ENCODE results near the gene RNF126. TPM values are rescaled to one million over a fixed set of nuclear protein-coding genes. Genes with fewer than 3 reads are reported as not detected.
A peak's percentile ranks its signal among the peaks of the same experiment; 100 is the strongest.
"Not testable (repeated sequence)": the region's sequence is repeated elsewhere in the genome, so short reads cannot be mapped to it uniquely, and the experiment has no call there.

RNF126 gene
- total RNA-seq, 2 experiments from 2014 or later: 71.5 to 80.3 TPM

DNA sequence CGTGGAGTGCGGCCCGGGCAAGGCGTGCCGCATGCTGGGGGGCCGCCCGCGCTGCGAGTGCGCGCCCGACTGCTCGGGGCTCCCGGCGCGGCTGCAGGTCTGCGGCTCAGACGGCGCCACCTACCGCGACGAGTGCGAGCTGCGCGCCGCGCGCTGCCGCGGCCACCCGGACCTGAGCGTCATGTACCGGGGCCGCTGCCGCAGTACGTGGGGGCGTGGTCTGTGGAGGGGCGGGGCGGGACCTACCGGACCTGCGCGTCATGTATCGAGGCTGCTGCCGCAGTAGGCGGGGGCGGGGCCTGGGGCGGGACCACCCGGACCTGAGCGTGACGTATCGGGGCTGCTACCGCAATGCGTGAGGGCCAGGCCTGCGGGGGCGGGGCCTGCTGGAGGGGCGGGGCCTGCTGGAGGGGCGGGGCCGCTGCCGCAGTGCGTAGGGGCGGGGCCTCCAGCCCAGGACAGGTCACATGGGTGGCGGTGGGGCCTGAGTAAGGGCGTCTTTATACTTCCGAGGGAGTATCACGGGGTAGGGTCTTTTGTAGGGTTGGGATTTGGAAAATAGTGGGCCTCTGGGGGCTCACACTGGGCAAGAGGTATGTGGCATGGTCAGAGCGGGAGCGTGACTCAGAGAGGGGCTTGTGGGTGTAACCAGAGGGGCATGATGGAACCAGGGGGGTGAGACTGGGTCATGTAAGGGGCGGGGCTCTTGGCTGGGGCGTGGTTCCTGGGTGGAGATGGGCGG lies 17.4 kb upstream of the RNF126 start:
- Mint-ChIP-seq H3K4me1 (peaks cover 7% of the 10 kb centered on the region), H3K27ac (peak overlapping the region; percentile 100), H3K4me3 (peak overlapping the region; percentile 83), H3K27me3 (peaks cover 7% of the 10 kb centered on the region), H3K9me3 (no peaks in the 10 kb centered on the region), H3K36me3 (ENCODE audit: low read depth) (no peaks in the 10 kb centered on the region)
- POLR2A ChIA-PET: no interaction called here
- peak; percentile 99 for DNase-seq
- CTCF ChIA-PET: interaction anchor here (0.6 to 1.7 kb wide), 4 partner anchors 14 to 54 kb away, joined by 3 to 6 read pairs (median 3); no protein-coding TSS in a partner anchor

- peak; percentile 30 for DNase-seq
- peak overlapping the region; percentile 83 for H3K4me3 Mint-ChIP-seq
- H3K27ac Mint-ChIP-seq: peak overlapping the region; percentile 66
- ChIA-PET CTCF (interaction anchor here (1.0 to 1.9 kb wide), 4 partner anchors 10 to 169 kb away, joined by 3 to 7 read pairs (median 4); partner anchors contain the start of gene RNF126), POLR2A (interaction anchor here (0.7 kb wide), 1 partner anchor 14 kb away, joined by 3 read pairs; no protein-coding TSS in a partner anchor)
- H3K27me3 Mint-ChIP-seq: peaks cover 12% of the 10 kb centered on the region
- H3K4me1 Mint-ChIP-seq: peaks cover 7% of the 10 kb centered on the region
- no peaks in the 10 kb centered on the region for H3K9me3 Mint-ChIP-seq
- H3K36me3 Mint-ChIP-seq (ENCODE audit: low read depth): no peaks in the 10 kb centered on the region
These were observed 16.6 kb upstream of the RNF126 start for GRCh38 chr19:679418-680286.

DNA sequence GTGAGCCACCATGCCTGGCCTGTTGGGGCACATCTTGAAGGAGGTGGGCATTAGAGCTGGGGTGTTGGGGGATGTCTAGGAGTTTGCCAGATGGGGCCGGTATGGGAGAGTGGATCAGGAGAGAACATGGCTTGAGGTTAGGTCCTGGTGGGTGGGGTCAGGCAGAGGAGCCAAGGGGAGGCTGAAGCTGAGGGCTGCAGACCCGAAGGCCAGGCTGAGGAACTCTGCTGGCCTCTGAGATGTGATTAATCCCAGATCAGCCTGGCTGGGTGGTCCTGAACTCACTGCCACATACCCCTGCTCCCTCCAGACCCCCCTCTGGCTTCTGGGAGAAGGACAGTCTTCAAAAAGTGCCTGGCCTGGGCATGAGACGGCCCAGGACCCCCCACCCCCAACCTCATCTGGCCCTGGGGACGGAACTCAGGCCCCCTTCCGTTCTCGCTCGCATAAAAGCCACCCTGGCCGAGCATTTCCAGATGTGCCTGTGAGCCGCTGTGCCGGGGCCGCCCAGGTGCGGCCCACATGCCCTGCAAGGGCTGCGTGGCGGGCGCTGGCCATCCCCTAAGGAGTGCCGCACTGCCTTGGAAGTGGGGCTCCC lies 15.9 kb upstream of the RNF126 start:
- ChIA-PET CTCF (interaction anchor here (1.0 to 1.9 kb wide), 3 partner anchors 9 to 168 kb away, joined by 3 to 7 read pairs (median 6); partner anchors contain the start of gene RNF126), POLR2A (interaction anchor here (0.7 kb wide), 1 partner anchor 13 kb away, joined by 3 read pairs; no protein-coding TSS in a partner anchor)
- Mint-ChIP-seq H3K27ac (peak overlapping the region; percentile 63), H3K4me3 (peak overlapping the region; percentile 68), H3K36me3 (ENCODE audit: low read depth) (no peaks in the 10 kb centered on the region), H3K27me3 (peaks cover 12% of the 10 kb centered on the region), H3K9me3 (no peaks in the 10 kb centered on the region), H3K4me1 (peaks cover 7% of the 10 kb centered on the region)
- DNase-seq: no peak

GRCh38 chr19:677601-678436 lies 14.8 kb upstream of the RNF126 start:
- H3K27me3 Mint-ChIP-seq: peaks cover 12% of the 10 kb centered on the region
- no peaks in the 10 kb centered on the region for H3K9me3 Mint-ChIP-seq
- no peak for DNase-seq
- peaks cover 7% of the 10 kb centered on the region for H3K4me1 Mint-ChIP-seq
- H3K36me3 Mint-ChIP-seq (ENCODE audit: low read depth): no peaks in the 10 kb centered on the region
- ChIA-PET POLR2A (no interaction called here), CTCF (interaction anchor here (1.8 to 1.9 kb wide), 2 partner anchors 15 to 167 kb away, joined by 6 to 7 read pairs; partner anchors contain the start of gene RNF126)
- H3K27ac Mint-ChIP-seq: no peak overlapping the region
- H3K4me3 Mint-ChIP-seq: no peak overlapping the region

- H3K27me3 Mint-ChIP-seq: peaks cover 12% of the 10 kb centered on the region
- ChIA-PET CTCF (no interaction called here), POLR2A (no interaction called here)
- no peak for DNase-seq
- no peak overlapping the region for H3K27ac Mint-ChIP-seq
- no peak overlapping the region for H3K4me3 Mint-ChIP-seq
- H3K4me1 Mint-ChIP-seq: peaks cover 7% of the 10 kb centered on the region
- no peaks in the 10 kb centered on the region for H3K9me3 Mint-ChIP-seq
- no peaks in the 10 kb centered on the region for H3K36me3 Mint-ChIP-seq (ENCODE audit: low read depth)
These were observed 14.2 kb upstream of the RNF126 start for GRCh38 chr19:677201-677600.

DNA sequence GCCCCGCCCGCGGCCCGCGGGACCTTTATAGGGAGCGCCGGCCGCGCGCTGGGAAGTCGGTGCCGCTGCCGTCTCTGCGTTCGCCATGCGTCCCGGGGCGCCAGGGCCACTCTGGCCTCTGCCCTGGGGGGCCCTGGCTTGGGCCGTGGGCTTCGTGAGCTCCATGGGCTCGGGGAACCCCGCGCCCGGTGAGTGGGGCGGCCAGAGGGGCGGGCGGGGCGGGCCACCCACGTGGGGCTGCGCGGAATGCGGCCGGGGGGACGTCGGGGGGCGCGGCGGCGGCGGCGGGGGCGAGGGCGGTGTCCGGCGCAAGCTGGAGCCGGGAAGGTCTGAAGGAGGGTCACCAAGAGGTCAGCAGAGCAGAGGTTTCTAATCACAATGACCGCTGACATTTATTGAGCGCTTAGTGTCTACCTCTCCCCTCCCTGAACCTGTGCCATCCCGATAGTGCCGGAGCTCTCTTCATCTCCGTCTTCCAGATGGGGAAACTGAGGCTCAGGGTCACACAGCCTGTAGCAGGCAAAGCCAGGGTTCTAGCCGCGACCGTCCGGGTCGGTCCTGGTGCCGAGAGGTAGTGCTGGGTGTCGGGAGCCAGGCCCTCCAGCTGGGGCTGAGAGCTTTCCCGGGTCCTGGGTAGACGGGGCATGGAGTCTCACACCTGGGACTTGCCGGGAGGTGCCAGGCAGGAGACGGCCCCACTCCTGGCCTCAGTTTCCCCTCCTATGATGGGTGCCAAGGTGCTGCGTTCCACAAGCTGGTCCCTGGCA lies 13.5 kb upstream of the RNF126 start, which contains the start of gene FSTL3:
Gene FSTL3 (plus strand): TSS at position 54 of the 767 bp plus-strand sequence. CDS start 32 bp downstream, at position 86.
- no peak within 1 kb of the TSS for H3K4me3 Mint-ChIP-seq
- H3K36me3 Mint-ChIP-seq (ENCODE audit: low read depth): no peaks in the 10 kb centered on the region
- CTCF ChIA-PET: no interaction called here
- POLR2A ChIA-PET: no interaction called here
- peaks cover 7% of the 10 kb centered on the region for H3K4me1 Mint-ChIP-seq
- peaks cover 12% of the 10 kb centered on the region for H3K27me3 Mint-ChIP-seq
- H3K27ac Mint-ChIP-seq: no peak within 1 kb of the TSS
- H3K9me3 Mint-ChIP-seq: no peaks in the 10 kb centered on the region
- DNase-seq: no peak

- Mint-ChIP-seq H3K4me1 (peaks cover 7% of the 10 kb centered on the region), H3K4me3 (no peak overlapping the region), H3K27me3 (peaks cover 12% of the 10 kb centered on the region), H3K27ac (no peak overlapping the region), H3K9me3 (no peaks in the 10 kb centered on the region), H3K36me3 (ENCODE audit: low read depth) (no peaks in the 10 kb centered on the region)
- ChIA-PET POLR2A (no interaction called here), CTCF (no interaction called here)
- DNase-seq: no peak
These were observed 13.0 kb upstream of the RNF126 start for GRCh38 chr19:676007-676338.

DNA sequence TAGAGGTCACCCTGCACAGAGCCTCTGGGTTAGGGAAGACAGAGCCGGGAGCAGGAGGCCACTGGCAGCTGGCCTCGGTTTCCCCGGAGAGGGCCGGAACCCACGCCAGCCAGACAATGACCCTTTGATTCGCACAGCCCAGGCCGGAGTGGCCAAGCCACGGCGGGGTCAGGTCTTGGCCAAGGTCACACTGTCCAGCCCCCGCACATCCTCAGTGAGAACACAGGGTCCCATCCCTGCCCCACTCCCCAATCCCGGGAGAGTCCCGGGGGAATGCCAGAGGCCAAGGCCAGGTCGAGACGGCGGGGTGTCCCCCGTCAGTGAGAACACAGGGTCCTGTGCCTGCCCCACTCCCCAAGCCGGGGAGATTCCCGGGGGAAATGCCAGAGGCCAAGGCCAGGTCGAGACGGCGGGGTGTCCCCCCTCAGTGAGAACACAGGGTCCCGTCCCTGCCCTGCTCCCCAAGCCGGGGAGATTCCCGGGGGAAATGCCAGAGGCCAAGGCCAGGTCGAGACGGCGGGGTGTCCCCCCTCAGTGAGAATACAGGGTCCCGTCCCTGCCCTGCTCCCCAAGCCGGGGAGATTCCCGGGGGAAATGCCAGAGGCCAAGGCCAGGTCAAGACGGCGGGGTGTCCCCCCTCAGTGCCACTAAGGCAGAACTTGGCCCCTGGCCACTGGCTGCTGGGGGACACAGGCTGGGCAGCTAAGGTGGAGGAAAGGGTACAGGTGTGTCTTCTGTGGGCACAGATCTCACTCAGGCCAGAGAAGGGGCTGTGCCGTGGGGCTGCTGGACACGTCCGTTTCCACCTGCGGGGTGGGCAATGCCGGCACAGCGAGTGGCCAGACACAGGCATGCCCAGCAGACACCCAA lies 11.5 kb upstream of the RNF126 start:
- CTCF ChIA-PET: interaction anchor here (0.6 kb wide), 1 partner anchor 328 kb away, joined by 6 read pairs; no protein-coding TSS in a partner anchor
- H3K36me3 Mint-ChIP-seq (ENCODE audit: low read depth): no peaks in the 10 kb centered on the region
- H3K27ac Mint-ChIP-seq: no peak overlapping the region
- no peak for DNase-seq
- H3K9me3 Mint-ChIP-seq: no peaks in the 10 kb centered on the region
- H3K4me1 Mint-ChIP-seq: peaks cover 3% of the 10 kb centered on the region
- peaks cover 12% of the 10 kb centered on the region for H3K27me3 Mint-ChIP-seq
- POLR2A ChIA-PET: no interaction called here
- no peak overlapping the region for H3K4me3 Mint-ChIP-seq

DNA sequence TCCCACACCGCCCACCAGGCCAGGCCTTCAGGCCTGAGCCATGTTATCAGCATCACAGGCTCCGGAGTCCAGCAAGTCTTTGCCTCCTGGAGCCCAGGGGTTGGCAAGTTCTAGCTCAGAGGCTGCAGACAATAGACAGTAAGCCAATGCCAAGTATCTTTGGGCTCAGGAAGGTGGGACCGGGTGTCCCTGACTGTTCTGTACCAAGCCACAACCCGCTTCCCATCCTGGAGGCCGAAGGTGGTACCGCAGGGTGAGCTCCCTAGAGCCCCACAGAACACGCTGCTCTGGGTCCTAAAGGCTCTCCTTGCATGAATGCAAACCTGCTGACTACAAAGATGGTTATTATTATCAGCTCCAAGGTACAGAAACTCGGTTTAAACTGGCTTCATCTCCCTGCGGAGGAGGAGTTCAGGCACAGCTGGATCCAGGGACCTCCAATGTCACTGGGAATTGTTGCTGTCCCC lies 7.6 kb upstream of the RNF126 start:
- ChIA-PET CTCF (interaction anchor here (1.0 to 1.7 kb wide), 2 partner anchors 9 to 29 kb away, joined by 3 to 4 read pairs; no protein-coding TSS in a partner anchor), POLR2A (no interaction called here)
- Mint-ChIP-seq H3K9me3 (no peaks in the 10 kb centered on the region), H3K27me3 (peaks cover 14% of the 10 kb centered on the region), H3K4me3 (no peak overlapping the region), H3K4me1 (no peaks in the 10 kb centered on the region), H3K27ac (no peak overlapping the region), H3K36me3 (ENCODE audit: low read depth) (no peaks in the 10 kb centered on the region)
- no peak for DNase-seq

DNA sequence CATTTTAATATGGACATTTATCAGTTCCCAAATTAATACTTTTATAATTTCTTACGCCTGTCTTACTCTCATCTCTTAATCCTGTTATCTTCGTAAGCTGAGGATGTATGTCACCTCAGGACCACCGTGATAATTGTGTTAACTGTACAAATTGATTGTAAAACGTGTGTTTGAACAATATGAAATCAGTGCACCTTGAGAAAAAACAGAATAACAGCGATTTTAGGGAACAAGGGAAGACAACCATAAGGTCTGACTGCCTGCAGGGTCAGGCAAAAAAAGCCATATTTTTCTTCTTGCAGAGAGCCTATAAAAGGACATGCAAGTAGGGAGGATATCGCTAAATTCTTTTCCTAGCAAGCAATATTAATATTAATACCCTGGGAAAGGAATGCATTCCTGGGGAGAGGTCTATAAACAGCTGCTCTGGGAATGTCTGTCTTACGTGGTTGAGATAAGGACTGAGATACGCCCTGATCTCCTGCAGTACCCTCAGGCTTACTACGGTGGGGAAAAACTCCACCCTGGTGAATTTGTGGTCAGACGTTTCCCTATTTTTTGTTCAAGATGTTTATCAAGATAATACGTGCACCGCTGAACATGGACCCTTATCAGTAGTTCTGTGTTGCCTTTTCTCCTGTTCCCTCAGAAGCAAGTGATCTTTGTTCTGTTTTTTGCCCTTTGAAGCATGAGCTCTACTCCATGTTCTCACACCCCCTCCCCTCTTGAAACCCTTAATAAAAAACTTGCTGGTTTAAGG lies 5.8 kb upstream of the RNF126 start:
- peaks cover 13% of the 10 kb centered on the region for H3K4me1 Mint-ChIP-seq
- H3K9me3 Mint-ChIP-seq; H3K27ac Mint-ChIP-seq; H3K36me3 Mint-ChIP-seq (ENCODE audit: low read depth); DNase-seq; H3K27me3 Mint-ChIP-seq; POLR2A ChIA-PET; H3K4me3 Mint-ChIP-seq: not testable (repeated sequence)
- CTCF ChIA-PET: interaction anchor here (0.6 to 1.7 kb wide), 2 partner anchors 10 to 84 kb away, joined by 3 to 4 read pairs; no protein-coding TSS in a partner anchor
